GM23248 (cell line): ENCODE data around the gene B2M. TPM values are rescaled to one million over a fixed set of nuclear protein-coding genes. Genes with fewer than 3 reads are reported as not detected.

Source experiments
- DNase-seq: peaks from one replicate; pipeline ENCODE4 v3.0.0-alpha.2; 2015
- H2AFZ ChIP-seq: fragments of 200-600 bp; sonication (generic); 2 replicates; pipeline ENCODE4 v1.6.1; 2016; ENCODE audit warnings: antibody characterized with exemption
- H3F3A ChIP-seq: fragments of 200-600 bp; sonication (generic); 2 replicates; pipeline ENCODE4 v1.6.1; 2016; ENCODE audit warnings: mild to moderate bottlenecking, antibody characterized with exemption, mixed run types; ENCODE audit not compliant: insufficient read depth
- H3K27ac ChIP-seq: fragments of 200-600 bp; sonication (generic); 2 replicates; pipeline ENCODE4 v1.5.1; 2016; ENCODE audit warnings: mild to moderate bottlenecking
- H3K27me3 ChIP-seq: fragments of 200-600 bp; sonication (generic); replicated peaks from 2 replicates; pipeline ENCODE4 v1.6.1; 2016; ENCODE audit warnings: mild to moderate bottlenecking; ENCODE audit not compliant: insufficient read depth
- H3K36me3 ChIP-seq: fragments of 200-600 bp; sonication (generic); 2 replicates; pipeline ENCODE4 v1.6.1; 2016; ENCODE audit warnings: low read depth, mild to moderate bottlenecking
- H3K4me1 ChIP-seq: fragments of 200-600 bp; sonication (generic); 2 replicates; pipeline ENCODE4 v1.6.1; 2016; ENCODE audit warnings: mild to moderate bottlenecking; ENCODE audit not compliant: insufficient read depth
- H3K4me2 ChIP-seq: fragments of 200-600 bp; sonication (generic); one replicate; pipeline ENCODE4 v1.6.1; 2016; ENCODE audit warnings: mild to moderate bottlenecking; ENCODE audit not compliant: unreplicated experiment
- H3K4me3 ChIP-seq: fragments of 200-600 bp; sonication (generic); 2 replicates; pipeline ENCODE4 v1.5.1; 2016; ENCODE audit warnings: mild to moderate bottlenecking
- H3K79me2 ChIP-seq: fragments of 200-600 bp; sonication (generic); 2 replicates; pipeline ENCODE4 v1.6.1; 2016; ENCODE audit warnings: mild to moderate bottlenecking; ENCODE audit not compliant: insufficient read depth
- H3K9ac ChIP-seq: fragments of 200-600 bp; sonication (generic); 2 replicates; pipeline ENCODE4 v1.6.1; 2016; ENCODE audit warnings: mild to moderate bottlenecking
- H3K9me2 ChIP-seq: fragments of 200-600 bp; sonication (generic); 2 replicates; pipeline ENCODE4 v1.6.1; 2016; ENCODE audit warnings: mixed run types, mild to moderate bottlenecking, moderate library complexity; ENCODE audit not compliant: insufficient read depth
- H3K9me3 ChIP-seq: fragments of 200-600 bp; sonication (generic); one replicate; pipeline ENCODE4 v1.6.1; 2017; ENCODE audit warnings: low read depth
- H4K20me1 ChIP-seq: fragments of 200-600 bp; sonication (generic); 2 replicates; pipeline ENCODE4 v1.6.0; 2016; ENCODE audit not compliant: insufficient read depth
- EZH2 ChIP-seq: fragments of 200-600 bp; sonication (generic); IDR thresholded peaks from 2 replicates; pipeline ENCODE4 v1.6.1; 2018; ENCODE audit warnings: antibody characterized with exemption, mild to moderate bottlenecking; ENCODE audit not compliant: insufficient read depth, poor library complexity, severe bottlenecking
- EZH2phosphoT487 ChIP-seq: fragments of 200-600 bp; sonication (generic); IDR thresholded peaks from 2 replicates; pipeline ENCODE4 v1.6.1; 2018; ENCODE audit warnings: antibody characterized with exemption, moderate library complexity, mild to moderate bottlenecking, low read depth; ENCODE audit not compliant: insufficient read depth
- WGBS, 2 experiments: methylation state at CpG; one replicate each; pipeline ENCODE4 v1.1.6; 2015 to 2017; ENCODE audit warnings: low lambda C conversion rate in 2 of 2, low coverage in 1 of 2; ENCODE audit errors: missing lambda C conversion rate in 2 of 2; 5-methylcytosine and 5-hydroxymethylcytosine counted together
- in situ Hi-C: fragments of 300-500 bp; cut with MboI; formaldehyde crosslinking; loops from 2 replicates; pipeline ENCODE4 v1.15.0; 2020
- polyA plus RNA-seq: library from polyadenylated mRNA; unstranded; fragments of >200 nt; fragmentation: Nextera tagmentation; extraction: Ambion mirVana; gene quantifications from 2 replicates; pipeline ENCODE4 v1.2.1, GENCODE V29; 2016
- small RNA-seq: library from RNA; depleted of rRNA; stranded (forward); fragments of <200 nt; gene quantifications from one replicate; pipeline ENCODE3, GENCODE V24; 2014; ENCODE audit warnings: low read depth, low replicate concordance
- total RNA-seq: library from RNA; depleted of rRNA; stranded (reverse); fragments of >200 nt; shearing (Covaris generic); gene quantifications from 2 replicates; pipeline ENCODE4 v1.2.3, GENCODE V29; 2014; rRNA removed

Gene B2M
- total and polyA plus RNA-seq, 2 experiments from 2014 or later, result 2,442 to 3,619 TPM

DNA sequence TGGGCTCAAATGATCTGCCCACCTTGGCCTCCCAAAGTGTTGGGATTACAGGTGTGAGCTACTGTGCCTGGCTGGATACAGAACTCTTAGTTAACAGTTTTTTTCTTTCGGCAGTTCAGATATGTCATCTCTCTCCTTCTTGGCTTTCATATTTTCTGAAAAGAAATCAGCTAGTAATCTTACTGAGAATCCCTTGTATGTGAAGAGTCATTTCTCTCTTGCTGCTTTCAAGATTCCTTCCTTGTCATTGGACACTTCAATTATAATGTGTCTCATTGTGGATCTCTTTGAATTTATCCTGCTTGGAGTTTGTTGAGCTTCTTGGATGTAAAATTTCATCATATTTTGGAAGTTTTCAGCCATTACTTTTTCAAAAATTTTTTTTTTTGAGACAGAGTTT is 42.0 kb downstream of the B2M start:
- no peak for DNase-seq
- H3K9me2 ChIP-seq, result no peaks in the 10 kb centered on the region
- no peaks in the 10 kb centered on the region for H4K20me1 ChIP-seq
- no peaks in the 10 kb centered on the region for H3F3A ChIP-seq
- no peak overlapping the region for H3K27ac ChIP-seq
- no peaks in the 10 kb centered on the region for H3K79me2 ChIP-seq
- WGBS, 2 experiments, result 82 to 97% methylated on average over 1 of the region's 1 CpG
- H3K9ac ChIP-seq, result no peak overlapping the region
- TF ChIP-seq EZH2phosphoT487 (no peak), EZH2 (no peak)
- no peak overlapping the region for H3K4me3 ChIP-seq
- no peaks in the 10 kb centered on the region for H3K27me3 ChIP-seq
- in situ Hi-C loops, result no loop called here
- H3K4me2 ChIP-seq, result no peak overlapping the region
- no peaks in the 10 kb centered on the region for H3K4me1 ChIP-seq
- H3K36me3 ChIP-seq, result no peaks in the 10 kb centered on the region
- H3K9me3 ChIP-seq, result peaks cover 4% of the 10 kb centered on the region
- no peak overlapping the region for H2AFZ ChIP-seq

DNA sequence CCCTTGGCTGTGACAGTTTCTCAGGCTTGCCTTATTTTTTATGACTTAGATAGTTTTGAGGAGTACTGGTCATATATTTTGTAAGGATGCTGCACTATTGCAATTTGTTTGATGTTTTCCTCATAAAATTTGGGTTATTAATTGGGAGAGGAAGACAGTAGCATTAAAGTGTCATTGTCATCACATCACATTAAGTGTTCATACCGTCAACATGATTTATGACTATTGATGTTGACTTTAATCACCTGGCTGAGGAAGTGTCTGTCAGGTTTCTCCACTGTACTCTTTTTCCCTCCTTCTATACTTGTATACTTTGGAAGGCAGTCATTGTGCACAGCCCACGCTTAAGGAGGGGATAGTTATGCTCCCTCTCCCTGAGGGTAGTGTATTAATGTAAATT is 51.9 kb downstream of the B2M start:
- DNase-seq, result no peak
- H4K20me1 ChIP-seq, result no peaks in the 10 kb centered on the region
- H3F3A ChIP-seq, result no peaks in the 10 kb centered on the region
- H3K4me2 ChIP-seq, result no peak overlapping the region
- in situ Hi-C loops, result no loop called here
- H3K79me2 ChIP-seq, result no peaks in the 10 kb centered on the region
- H3K36me3 ChIP-seq, result no peaks in the 10 kb centered on the region
- H3K9me2 ChIP-seq, result no peaks in the 10 kb centered on the region
- H2AFZ ChIP-seq, result no peak overlapping the region
- H3K27ac ChIP-seq, result no peak overlapping the region
- no peak overlapping the region for H3K9ac ChIP-seq
- no peaks in the 10 kb centered on the region for H3K9me3 ChIP-seq
- H3K4me1 ChIP-seq, result no peaks in the 10 kb centered on the region
- WGBS, 2 experiments, result 81 to 88% methylated on average over 2 of the region's 2 CpGs
- H3K27me3 ChIP-seq, result 0 out of 2 replicates have a peak, but pooled peaks cover 7% of the 10 kb centered on the region
- H3K4me3 ChIP-seq, result no peak overlapping the region
- TF ChIP-seq EZH2 (no peak), EZH2phosphoT487 (no peak)

DNA sequence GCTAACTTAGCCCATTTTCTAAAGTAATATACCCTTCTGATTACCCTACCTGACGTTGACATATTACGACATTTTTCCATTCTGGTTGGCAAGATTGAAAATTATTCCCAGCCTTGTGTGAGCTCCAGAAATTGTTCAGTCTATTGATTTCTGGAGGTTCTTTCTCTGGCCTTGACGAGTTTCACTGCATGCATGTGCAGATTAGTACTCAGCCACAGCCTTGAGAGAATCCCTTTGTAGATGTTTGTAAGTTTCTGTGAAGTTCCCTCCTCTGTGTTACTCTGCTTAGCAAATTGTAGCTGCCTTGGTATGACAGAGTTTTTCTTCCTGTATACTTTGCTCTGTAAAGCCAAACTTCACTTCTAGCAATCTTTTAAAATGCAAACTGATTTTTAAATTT is 52.5 kb downstream of the B2M start:
- DNase-seq, result no peak
- Histone ChIP-seq H3K4me2 (no peak overlapping the region), H3F3A (no peaks in the 10 kb centered on the region), H3K9me2 (no peaks in the 10 kb centered on the region), H3K27ac (no peak overlapping the region), H3K27me3 (0 out of 2 replicates have a peak, but pooled peaks cover 7% of the 10 kb centered on the region), H3K4me1 (no peaks in the 10 kb centered on the region), H3K4me3 (no peak overlapping the region), H4K20me1 (no peaks in the 10 kb centered on the region), H3K36me3 (no peaks in the 10 kb centered on the region), H2AFZ (no peak overlapping the region), H3K9me3 (no peaks in the 10 kb centered on the region), H3K9ac (no peak overlapping the region), H3K79me2 (no peaks in the 10 kb centered on the region)
- in situ Hi-C loops, result no loop called here
- TF ChIP-seq EZH2phosphoT487 (no peak), EZH2 (no peak)
- WGBS, 2 experiments, result 47 to 49% methylated on average over 3 of the region's 3 CpGs

DNA sequence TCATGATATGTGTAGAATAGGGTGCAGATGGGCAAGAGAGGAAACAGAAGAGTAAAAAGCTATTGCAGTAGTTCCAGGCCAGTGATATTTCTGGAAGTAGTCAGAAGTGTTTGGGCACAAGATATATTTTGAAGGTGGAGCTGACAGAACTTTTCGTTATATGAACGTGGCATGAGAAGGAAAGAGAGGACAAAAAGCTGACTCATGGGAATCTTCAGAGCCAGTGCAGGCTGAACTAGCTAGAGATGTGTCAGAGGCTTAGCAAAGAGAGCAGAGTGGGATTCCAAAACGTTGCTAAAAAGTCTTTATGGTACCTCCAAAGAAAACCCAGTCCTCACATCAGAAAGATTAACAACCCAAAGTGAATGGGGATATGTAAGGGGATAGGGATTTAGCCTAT is 53.7 kb downstream of the B2M start:
- DNase-seq, result peak; percentile 10
- H3K4me2 ChIP-seq, result no peak overlapping the region
- in situ Hi-C loops, result no loop called here

More for the DNA sequence above, 53.7 kb downstream of the B2M start:
- no peak for TF ChIP-seq EZH2
- TF ChIP-seq EZH2phosphoT487, result no peak
- Histone ChIP-seq H3K27ac (no peak overlapping the region), H3K4me3 (no peak overlapping the region), H3K79me2 (no peaks in the 10 kb centered on the region), H3K36me3 (no peaks in the 10 kb centered on the region), H4K20me1 (no peaks in the 10 kb centered on the region), H3K4me1 (no peaks in the 10 kb centered on the region), H3F3A (no peaks in the 10 kb centered on the region), H3K27me3 (0 out of 2 replicates have a peak, but pooled peaks cover 4% of the 10 kb centered on the region), H3K9me3 (no peaks in the 10 kb centered on the region), H3K9ac (no peak overlapping the region), H3K9me2 (no peaks in the 10 kb centered on the region), H2AFZ (no peak overlapping the region)
- 11 to 17% methylated on average over 3 of the region's 3 CpGs for WGBS, 2 experiments

Small RNA genes lying within 50 kb of the gene (small RNA-seq; reads per million reads assigned to genes)
- not detected for gene RF00019

Other genes with a start within 250 kb of the B2M start
- gene EIF3J, start 174.4 kb upstream of the B2M start, total RNA-seq, result 25.2 and 37.8 TPM in 2 replicates
- 35.9 and 38.4 TPM in 2 replicates for gene EIF3J, start 174.4 kb upstream of the B2M start, polyA plus RNA-seq
- gene SPG11, start 47.9 kb upstream of the B2M start, total RNA-seq, result 53.6 and 75.6 TPM in 2 replicates
- 20.5 and 21.5 TPM in 2 replicates for gene SPG11, start 47.9 kb upstream of the B2M start, polyA plus RNA-seq
- gene PATL2, start 194 bp upstream of the B2M start, total RNA-seq, result not detected in 2 replicates
- gene PATL2, start 194 bp upstream of the B2M start, polyA plus RNA-seq, result 0.26 TPM in 1 of 2 replicates, not detected in the other
- 9.2 and 9.7 TPM in 2 replicates for gene TRIM69, start 25.0 kb downstream of the B2M start, total RNA-seq
- gene TRIM69, start 25.0 kb downstream of the B2M start, polyA plus RNA-seq, result 8.9 and 9.8 TPM in 2 replicates
- not detected in 2 replicates for gene TERB2, start 245.2 kb downstream of the B2M start, total RNA-seq
- not detected in 2 replicates for gene TERB2, start 245.2 kb downstream of the B2M start, polyA plus RNA-seq